Measurements from ENCODE around the gene PELI3.
"Not testable (repeated sequence)": the region's sequence is repeated elsewhere in the genome, so short reads cannot be mapped to it uniquely, and the experiment has no call there.

The PELI3 gene

GRCh38 chr11:66466225-66467033 is at the start of gene PELI3:
Gene PELI3 (plus strand): TSS chr11:66466905. CDS start chr11:66468129, 1,224 bp downstream.
- peak; percentile 89 for DNase-seq

- DNase-seq = no peak
Measured at GRCh38 chr11:66417000-66417399, 49.7 kb upstream of the PELI3 start.

GRCh38 chr11:66418168-66418985 is 48.3 kb upstream of the PELI3 start:
- peak; percentile 83 for DNase-seq

DNA sequence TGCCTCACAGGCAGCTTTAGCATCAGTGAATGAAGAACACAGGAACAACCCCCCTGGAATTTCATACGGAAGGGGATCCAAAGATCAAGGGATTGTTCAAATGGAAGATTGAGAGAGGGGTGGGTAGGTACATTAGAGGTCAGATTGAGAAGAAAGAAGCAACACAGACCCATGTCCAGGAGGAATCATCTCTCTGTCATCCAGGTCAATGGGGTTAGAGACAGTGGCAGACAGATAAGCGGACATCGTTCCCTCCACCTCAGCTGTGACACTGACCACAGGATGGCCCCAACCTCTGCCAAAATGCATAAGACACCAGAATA is 47.8 kb upstream of the PELI3 start:
- no peak for DNase-seq

GRCh38 chr11:66419825-66420224 is 46.9 kb upstream of the PELI3 start:
- no peak for DNase-seq

GRCh38 chr11:66420671-66421476 is 45.8 kb upstream of the PELI3 start, which contains the start of gene NPAS4:
Gene NPAS4 (plus strand): TSS chr11:66421035. CDS start chr11:66421180, 145 bp downstream.
- no peak for DNase-seq

- DNase-seq = peak; percentile 91
Measured at GRCh38 chr11:66421492-66422205, 45.1 kb upstream of the PELI3 start.

GRCh38 chr11:66426314-66426713 is 40.4 kb upstream of the PELI3 start:
- no peak for DNase-seq

DNA sequence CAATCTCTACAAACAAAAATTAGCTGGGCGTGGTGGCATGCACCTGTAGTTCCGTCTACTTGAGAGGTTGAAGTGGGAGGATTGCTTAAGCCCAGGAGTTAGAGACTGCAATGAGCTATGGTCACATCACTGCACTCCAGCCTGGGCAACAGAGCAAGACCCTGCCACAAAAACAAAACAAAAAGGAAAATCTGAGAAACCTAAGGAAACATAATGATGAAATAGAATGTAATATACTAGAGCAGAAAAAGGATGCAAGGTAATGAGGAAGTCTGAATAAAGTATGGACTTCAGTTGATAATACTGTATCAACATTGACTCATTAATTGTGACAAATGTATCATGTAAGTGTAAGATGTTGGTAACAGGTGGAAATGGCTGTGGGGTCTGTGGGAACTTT is 37.8 kb upstream of the PELI3 start:
- DNase-seq = no peak

- peak; percentile 25 for DNase-seq
Measured at GRCh38 chr11:66429983-66430602, 36.6 kb upstream of the PELI3 start.

DNA sequence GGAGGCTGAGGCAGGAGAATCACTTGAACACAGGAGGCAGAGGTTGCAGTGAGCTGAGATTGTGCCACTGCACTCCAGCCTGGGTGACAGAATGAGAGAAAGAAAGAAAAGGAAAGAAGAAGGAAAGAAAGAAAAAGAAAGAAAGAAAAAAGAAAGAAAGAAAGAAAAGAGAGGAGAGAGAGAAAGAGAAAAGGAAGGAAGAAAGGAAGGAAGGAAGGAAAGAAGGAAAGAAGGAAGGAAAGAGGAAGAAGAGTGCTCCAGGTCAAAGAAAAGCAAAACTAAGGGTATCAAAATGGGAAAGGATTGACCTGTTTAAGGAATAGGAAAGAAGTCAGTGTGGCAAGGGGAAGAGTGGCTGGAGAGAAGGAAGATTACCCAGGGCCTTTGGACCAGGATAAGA is 35.4 kb upstream of the PELI3 start:
- not testable (repeated sequence) for DNase-seq

DNA sequence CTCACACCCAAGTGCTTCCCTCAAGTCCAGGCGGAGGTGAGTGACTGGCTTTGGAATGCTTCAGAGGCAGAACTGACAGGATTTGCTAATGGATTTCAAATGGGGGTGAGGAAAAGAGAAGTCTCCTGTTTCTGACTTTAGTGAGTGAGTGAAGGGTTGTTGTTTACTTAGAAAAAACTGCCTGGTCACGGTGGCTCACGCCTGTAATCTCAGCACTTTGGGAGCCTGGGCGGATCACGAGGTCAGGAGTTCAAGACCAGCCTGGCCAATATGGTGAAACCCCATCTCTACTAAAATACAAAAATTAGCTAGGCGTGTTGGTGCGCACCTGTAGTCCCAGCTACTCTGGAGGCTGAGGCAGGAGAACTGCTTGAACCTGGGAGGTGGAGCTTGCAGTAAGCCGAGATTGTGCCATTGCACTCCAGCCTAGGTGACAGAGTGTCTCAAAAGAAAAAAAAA is 34.8 kb upstream of the PELI3 start:
- not testable (repeated sequence) for DNase-seq

- DNase-seq = no peak
Measured at GRCh38 chr11:66432597-66432996, 34.1 kb upstream of the PELI3 start.

- no peak for DNase-seq
Measured at GRCh38 chr11:66437979-66438503, 28.7 kb upstream of the PELI3 start.

DNA sequence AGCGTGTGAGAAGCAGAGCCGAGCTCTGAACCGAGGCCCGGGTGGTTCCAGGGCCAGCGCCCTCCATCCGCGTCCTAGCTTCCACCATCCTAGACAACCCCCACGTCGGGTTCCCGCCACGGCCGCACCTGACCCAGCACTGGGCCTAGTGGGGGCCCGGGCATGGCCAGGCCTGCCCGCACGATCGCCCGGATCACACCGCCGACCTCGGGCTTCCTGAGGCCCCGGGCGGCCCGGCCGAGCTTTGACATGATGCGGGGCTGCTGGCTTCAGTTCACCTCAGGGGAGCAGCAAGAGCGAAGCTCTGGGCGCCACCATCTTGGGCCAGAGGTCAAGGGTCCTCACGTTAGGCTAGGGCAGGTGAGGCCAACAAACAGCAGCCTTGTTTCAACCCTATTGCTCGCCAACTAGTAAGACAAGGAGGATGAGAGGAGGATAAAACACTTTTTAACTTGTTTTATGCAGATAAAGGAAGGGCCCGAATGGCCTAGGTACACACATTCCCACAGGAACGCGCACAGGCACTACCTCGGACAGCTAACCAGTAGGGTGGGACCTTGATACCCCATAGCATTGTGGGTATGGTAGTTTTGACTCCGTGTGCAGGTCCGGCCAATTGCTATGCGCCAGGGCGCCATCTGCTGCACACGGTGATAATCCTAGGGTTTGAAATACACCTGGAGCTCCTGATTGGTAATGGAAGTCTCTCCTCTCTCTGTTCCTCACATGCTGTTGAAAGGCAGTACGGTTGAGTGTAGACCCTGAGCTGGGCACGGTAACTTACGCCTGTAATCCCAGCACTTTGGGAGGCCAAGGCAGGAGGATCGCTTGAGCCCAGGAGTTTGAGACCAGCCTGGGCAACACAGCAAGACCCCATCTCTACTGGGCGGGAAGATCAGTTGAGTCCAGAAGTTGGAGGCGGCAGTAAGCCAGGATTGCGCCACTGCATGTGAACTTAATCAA is 27.9 kb upstream of the PELI3 start, which contains the start of gene MRPL11:
MRPL11 (minus strand) TSS at position 345 of the 963 bp plus-strand sequence; CDS start at position 251, 94 bp downstream.
- peak; percentile 82 for DNase-seq

GRCh38 chr11:66440101-66440939 is 26.4 kb upstream of the PELI3 start:
- not testable (repeated sequence) for DNase-seq

GRCh38 chr11:66440940-66441282 is 25.8 kb upstream of the PELI3 start:
- DNase-seq = not testable (repeated sequence)

GRCh38 chr11:66443602-66444001 is 23.1 kb upstream of the PELI3 start:
- DNase-seq = peak; percentile 39

DNA sequence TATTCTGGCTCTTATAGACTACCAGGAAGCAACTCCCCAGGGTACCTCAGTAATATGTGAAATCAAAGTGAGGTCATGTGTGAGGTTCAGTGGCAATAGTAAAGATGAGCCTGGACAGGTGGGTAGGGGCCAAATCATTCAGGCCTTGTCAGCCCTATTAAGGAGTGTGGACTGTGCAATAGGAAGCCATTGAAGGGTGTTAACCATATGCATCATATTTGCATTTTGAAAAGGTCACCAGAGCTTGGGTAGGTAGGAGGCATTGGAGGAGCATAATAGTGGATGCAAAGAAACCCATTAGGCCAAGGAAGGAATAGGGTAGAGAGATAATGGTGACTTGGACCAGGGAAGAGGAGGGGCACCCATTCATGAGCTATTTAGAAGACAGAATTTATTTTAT is 19.7 kb upstream of the PELI3 start:
- no peak for DNase-seq
